Tibial artery (tissue), 4 donors: ENCODE results near the gene TCEA3.

Source experiments
- DNase-seq, 2 donors: peaks; one replicate each; pipeline ENCODE4 v3.0.0-alpha.2; 2019
- H3K27ac ChIP-seq, 2 donors: fragments of 200-600 bp; sonication (generic) in 1 of 2; 1 replicate in 1 of 2; 2 replicates in 1 of 2; pipeline ENCODE4 v1.5.1; 2018 to 2019; ENCODE audit warnings: mild to moderate bottlenecking in 1 of 2
- H3K27me3 ChIP-seq, 2 donors: fragments of 200-600 bp; sonication (generic) in 1 of 2; one replicate each; pipeline versions ENCODE4 v1.5.1 to v1.6.0; 2016 to 2019
- H3K36me3 ChIP-seq, 3 donors: fragments of 200-600 bp; sonication (generic) in 2 of 3; one replicate each; pipeline ENCODE4 v1.5.1; 2016 to 2019; ENCODE audit warnings: mild to moderate bottlenecking in 2 of 3
- H3K4me1 ChIP-seq, 4 donors: fragments of 200-600 bp; sonication (generic) in 2 of 4; 1 replicate in 3 of 4; 2 replicates in 1 of 4; pipeline ENCODE4 v1.5.1; 2016 to 2019
- H3K4me3 ChIP-seq, 2 donors: fragments of 200-600 bp; sonication (generic) in 1 of 2; 1 replicate in 1 of 2; 2 replicates in 1 of 2; pipeline ENCODE4 v1.5.1; 2018 to 2019; ENCODE audit warnings: mild to moderate bottlenecking in 2 of 2
- H3K9me3 ChIP-seq, 3 donors: fragments of 200-600 bp; sonication (generic) in 1 of 3; one replicate each; pipeline ENCODE4 v1.5.1; 2016 to 2019
- intact Hi-C: fragments of 100-400 bp; cut with DNase I; formaldehyde crosslinking; loops from one replicate; pipeline ENCODE4 v1.15.0; 2023; ENCODE audit warnings: low total_unique reads
- TF ChIP-seq, protein P1 (sequence below), 2 experiments: fragments of 200-600 bp in 1 of 2; fragments of 450-650 bp in 1 of 2; IDR thresholded peaks; one replicate each; pipeline ENCODE4 v1.5.1; 2017 to 2019; ENCODE audit warnings: antibody characterized with exemption in 2 of 2, mild to moderate bottlenecking in 1 of 2, moderate library complexity in 1 of 2

Gene TCEA3

DNA sequence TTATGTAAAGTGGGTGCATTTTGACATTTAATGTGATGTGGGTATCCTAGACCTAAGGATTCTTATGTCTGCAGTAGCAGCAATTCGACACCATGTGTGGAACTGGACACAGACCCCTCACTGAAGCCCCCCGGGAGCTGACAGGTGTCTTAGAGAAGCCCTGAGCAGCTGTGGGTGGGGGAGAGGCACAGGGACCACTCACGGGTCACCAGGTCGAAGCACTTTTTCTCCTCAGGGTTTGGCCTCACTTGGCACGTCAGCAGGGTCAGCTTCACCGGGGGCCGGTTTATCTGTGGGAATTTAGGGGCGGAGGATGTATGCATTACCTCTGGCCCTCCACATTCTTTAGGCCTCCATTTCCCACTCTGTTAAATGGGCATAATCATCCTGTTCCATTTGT is 14.0 kb upstream of the TCEA3 start:
- TF ChIP-seq, protein P1, sequence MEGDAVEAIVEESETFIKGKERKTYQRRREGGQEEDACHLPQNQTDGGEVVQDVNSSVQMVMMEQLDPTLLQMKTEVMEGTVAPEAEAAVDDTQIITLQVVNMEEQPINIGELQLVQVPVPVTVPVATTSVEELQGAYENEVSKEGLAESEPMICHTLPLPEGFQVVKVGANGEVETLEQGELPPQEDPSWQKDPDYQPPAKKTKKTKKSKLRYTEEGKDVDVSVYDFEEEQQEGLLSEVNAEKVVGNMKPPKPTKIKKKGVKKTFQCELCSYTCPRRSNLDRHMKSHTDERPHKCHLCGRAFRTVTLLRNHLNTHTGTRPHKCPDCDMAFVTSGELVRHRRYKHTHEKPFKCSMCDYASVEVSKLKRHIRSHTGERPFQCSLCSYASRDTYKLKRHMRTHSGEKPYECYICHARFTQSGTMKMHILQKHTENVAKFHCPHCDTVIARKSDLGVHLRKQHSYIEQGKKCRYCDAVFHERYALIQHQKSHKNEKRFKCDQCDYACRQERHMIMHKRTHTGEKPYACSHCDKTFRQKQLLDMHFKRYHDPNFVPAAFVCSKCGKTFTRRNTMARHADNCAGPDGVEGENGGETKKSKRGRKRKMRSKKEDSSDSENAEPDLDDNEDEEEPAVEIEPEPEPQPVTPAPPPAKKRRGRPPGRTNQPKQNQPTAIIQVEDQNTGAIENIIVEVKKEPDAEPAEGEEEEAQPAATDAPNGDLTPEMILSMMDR (IDR thresholded peaks at IDR 0.05), result no peak
- intact Hi-C loops, result no loop called here
- no peaks in the 10 kb centered on the region for H3K27me3 ChIP-seq

GRCh38 chr1:23437355-23437664 is 12.8 kb upstream of the TCEA3 start:
- Histone ChIP-seq H3K27me3 (no peaks in the 10 kb centered on the region), H3K27ac (no peak overlapping the region), H3K36me3 (peaks cover 10 to 88% (median 57%) of the 10 kb centered on the region in 3 donors), H3K9me3 (no peaks in the 10 kb centered on the region), H3K4me1 (no peaks in the 10 kb centered on the region), H3K4me3 (no peak overlapping the region)
- intact Hi-C loops, result no loop called here
- DNase-seq, result no peak
- TF ChIP-seq, protein P1 (IDR thresholded peaks at IDR 0.05), result no peak

More for the DNA sequence above, 14.0 kb upstream of the TCEA3 start:
- H3K9me3 ChIP-seq, result no peaks in the 10 kb centered on the region
- H3K27ac ChIP-seq, result no peak overlapping the region
- H3K4me1 ChIP-seq, result no peaks in the 10 kb centered on the region
- no peak for DNase-seq
- H3K4me3 ChIP-seq, result no peak overlapping the region
- H3K36me3 ChIP-seq, result peaks cover 5 to 80% (median 48%) of the 10 kb centered on the region in 3 donors

DNA sequence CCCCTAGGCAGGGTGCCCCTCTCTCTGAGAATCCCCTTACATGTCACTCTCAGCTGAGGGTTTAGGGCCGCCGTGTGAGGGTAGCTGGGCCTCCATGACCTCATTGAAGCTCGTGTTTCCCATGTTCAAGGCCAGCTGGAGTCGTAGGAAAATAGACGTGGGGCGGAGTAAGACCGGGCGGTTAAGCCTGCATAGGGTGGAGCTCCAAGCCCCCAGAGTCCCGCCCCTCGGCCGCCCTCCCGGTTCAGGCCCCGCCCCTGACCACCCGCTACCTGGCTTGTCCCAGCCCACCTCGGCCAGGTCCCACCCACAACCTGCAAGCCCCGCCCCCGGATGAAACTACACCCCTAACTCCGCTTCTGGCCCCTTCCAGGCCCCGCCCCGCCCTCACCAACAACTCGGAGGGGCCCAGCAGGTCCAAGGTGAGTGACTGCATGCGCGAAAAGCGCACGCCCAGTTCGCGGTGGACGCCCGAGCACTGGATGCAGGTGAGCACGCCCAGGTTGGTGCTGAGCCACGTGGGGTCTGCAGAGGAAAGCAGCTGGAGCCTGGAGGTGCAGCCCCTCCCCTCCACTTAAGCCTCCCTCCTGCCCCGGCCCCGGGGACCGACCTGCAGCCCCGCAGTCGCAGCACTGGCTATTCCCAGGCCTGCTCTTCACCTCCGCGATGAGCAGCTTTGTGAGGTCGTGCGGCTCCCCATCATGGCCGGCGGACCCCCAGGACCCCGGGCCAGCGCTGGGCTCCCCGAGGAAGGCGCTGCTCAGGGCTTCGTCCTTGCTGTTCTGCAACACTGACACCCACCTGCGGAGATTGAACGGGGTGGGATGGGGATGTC is 12.2 kb upstream of the TCEA3 start:
- TF ChIP-seq, protein P1 (IDR thresholded peaks at IDR 0.05), result no peak
- H3K27ac ChIP-seq, result no peak overlapping the region
- no peak for DNase-seq
- no peaks in the 10 kb centered on the region for H3K4me1 ChIP-seq
- H3K27me3 ChIP-seq, result no peaks in the 10 kb centered on the region
- H3K9me3 ChIP-seq, result no peaks in the 10 kb centered on the region
- H3K36me3 ChIP-seq, result peaks cover 10 to 88% (median 56%) of the 10 kb centered on the region in 3 donors
- no peak overlapping the region for H3K4me3 ChIP-seq
- intact Hi-C loops, result no loop called here

DNA sequence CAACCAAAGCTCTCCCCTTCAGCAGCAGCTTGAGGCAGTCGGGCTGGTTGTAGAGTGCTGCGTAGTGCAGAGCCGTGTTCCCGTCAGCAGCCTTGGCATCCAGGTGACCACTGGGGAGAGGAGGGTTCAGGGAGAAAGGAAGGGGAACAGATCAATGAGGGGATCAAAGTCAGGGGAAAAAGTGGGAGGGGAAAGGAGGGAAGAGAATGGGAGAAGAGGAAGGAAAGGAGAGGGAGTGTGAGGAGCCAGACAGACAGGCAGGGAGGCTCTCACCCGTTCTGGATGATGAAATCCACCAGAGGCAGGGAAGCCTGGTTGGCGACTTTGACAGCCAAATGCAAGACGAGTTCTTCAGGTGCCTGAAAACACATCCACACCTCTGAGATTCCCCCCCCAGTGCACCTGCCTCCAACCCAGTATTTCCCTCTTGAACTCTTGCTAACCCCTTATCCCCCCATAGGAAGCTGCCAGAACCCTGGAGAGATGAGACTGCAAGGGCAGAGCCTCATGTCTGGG is 9.8 kb upstream of the TCEA3 start:
- no peak overlapping the region for H3K4me3 ChIP-seq
- H3K27me3 ChIP-seq, result no peaks in the 10 kb centered on the region
- H3K27ac ChIP-seq, result no peak overlapping the region
- no peaks in the 10 kb centered on the region for H3K9me3 ChIP-seq
- TF ChIP-seq, protein P1 (IDR thresholded peaks at IDR 0.05), result no peak
- intact Hi-C loops, result no loop called here
- peaks cover 23 to 92% (median 68%) of the 10 kb centered on the region in 3 donors for H3K36me3 ChIP-seq
- no peak for DNase-seq
- no peaks in the 10 kb centered on the region for H3K4me1 ChIP-seq

GRCh38 chr1:23433122-23433521 is 8.6 kb upstream of the TCEA3 start:
- Histone ChIP-seq H3K36me3 (peaks cover 23 to 94% (median 70%) of the 10 kb centered on the region in 3 donors), H3K4me1 (no peaks in the 10 kb centered on the region), H3K4me3 (no peak overlapping the region), H3K27ac (no peak overlapping the region), H3K9me3 (no peaks in the 10 kb centered on the region), H3K27me3 (no peaks in the 10 kb centered on the region)
- TF ChIP-seq, protein P1 (IDR thresholded peaks at IDR 0.05), result no peak
- intact Hi-C loops, result no loop called here
- DNase-seq, result no peak
